Measurements from ENCODE around the gene RBM10. TPM values are rescaled to one million over a fixed set of nuclear protein-coding genes. Genes with fewer than 3 reads are reported as not detected.
A peak's percentile ranks its signal among the peaks of the same experiment; 100 is the strongest.
"Not testable (repeated sequence)": the region's sequence is repeated elsewhere in the genome, so short reads cannot be mapped to it uniquely, and the experiment has no call there.

Gene RBM10, protein sequence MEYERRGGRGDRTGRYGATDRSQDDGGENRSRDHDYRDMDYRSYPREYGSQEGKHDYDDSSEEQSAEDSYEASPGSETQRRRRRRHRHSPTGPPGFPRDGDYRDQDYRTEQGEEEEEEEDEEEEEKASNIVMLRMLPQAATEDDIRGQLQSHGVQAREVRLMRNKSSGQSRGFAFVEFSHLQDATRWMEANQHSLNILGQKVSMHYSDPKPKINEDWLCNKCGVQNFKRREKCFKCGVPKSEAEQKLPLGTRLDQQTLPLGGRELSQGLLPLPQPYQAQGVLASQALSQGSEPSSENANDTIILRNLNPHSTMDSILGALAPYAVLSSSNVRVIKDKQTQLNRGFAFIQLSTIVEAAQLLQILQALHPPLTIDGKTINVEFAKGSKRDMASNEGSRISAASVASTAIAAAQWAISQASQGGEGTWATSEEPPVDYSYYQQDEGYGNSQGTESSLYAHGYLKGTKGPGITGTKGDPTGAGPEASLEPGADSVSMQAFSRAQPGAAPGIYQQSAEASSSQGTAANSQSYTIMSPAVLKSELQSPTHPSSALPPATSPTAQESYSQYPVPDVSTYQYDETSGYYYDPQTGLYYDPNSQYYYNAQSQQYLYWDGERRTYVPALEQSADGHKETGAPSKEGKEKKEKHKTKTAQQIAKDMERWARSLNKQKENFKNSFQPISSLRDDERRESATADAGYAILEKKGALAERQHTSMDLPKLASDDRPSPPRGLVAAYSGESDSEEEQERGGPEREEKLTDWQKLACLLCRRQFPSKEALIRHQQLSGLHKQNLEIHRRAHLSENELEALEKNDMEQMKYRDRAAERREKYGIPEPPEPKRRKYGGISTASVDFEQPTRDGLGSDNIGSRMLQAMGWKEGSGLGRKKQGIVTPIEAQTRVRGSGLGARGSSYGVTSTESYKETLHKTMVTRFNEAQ
- total RNA-seq (2014; rRNA removed; shearing (Covaris generic)), result 51.7 and 52.3 TPM in 2 replicates

DNA sequence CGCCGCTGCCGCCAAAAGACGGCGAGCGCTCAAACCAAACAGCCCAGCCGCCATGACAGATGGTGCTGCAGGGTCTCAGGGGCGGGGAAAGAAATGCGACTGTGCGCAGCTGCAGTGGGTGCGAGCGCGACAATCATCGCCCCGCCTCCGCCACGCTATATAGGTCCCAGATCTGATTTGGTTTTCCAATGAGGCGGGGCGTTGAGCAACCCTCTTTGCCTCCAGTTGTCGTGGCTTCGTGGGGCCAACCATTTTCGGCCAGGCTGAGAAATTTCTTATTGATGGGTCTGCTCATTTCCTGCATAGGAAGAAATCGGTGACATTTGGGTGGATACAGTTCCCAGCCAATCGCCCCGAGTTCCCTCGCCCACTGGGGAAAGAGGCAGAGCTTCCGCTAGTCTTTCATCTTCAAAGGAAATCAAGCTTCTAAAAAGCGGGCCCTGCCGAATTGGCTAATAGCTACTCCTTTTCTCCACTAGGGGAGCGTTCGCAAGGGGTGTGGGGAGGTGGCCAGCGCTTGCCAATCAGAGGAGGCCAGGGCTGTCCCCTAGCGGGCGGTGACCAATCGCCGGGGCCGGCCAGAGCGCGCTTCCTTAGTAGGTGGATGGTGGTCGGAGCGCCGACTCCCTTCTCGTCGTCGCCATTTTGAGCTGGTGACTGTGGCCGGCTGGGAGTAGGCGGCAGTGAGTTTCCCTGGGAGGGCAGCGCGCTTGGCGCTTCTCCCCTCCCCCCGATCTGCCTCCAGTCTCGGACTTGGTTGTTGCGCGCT lies at the start of gene RBM10, which contains the start of gene NDUFB11:
TSS of gene RBM10 (plus strand) at position 596 of the 769 bp plus-strand sequence. CDS start 2,261 bp downstream, outside the sequence.
TSS of gene NDUFB11 (minus strand) at position 77 of the 769 bp plus-strand sequence. CDS start at position 54, 23 bp downstream.
- H3K9me3 ChIP-seq (replicated peaks), result no peaks in the 10 kb centered on the region
- no peaks in the 10 kb centered on the region for H3K4me1 ChIP-seq
- H3K4me3 ChIP-seq, result peak within 1 kb of the TSS; percentile 92
- H3K36me3 ChIP-seq, result no peaks in the 10 kb centered on the region
- no peaks in the 10 kb centered on the region for H3K27me3 ChIP-seq
- peak within 1 kb of the TSS; percentile 90 for H3K27ac ChIP-seq
- peak; percentile 90 to 91 for DNase-seq

DNA sequence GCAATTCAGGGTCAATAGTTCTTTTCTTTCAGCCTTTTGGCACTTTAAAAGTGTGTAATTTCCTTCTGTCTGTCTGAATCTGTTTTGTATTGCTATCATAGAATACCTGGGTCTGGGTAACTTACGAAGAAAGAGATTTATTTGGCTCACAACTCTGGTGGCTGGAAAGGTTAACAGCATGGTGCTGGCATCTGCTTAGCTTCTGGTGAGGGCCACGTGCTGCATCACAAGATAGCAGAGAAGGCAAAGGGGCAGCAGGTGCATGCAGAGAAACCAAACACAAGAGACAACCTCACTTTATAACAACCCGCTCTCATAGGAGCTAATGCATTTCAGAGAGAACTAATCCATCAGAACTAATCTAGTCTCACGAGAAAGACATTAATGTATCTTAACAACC lies 48.0 kb upstream of the RBM10 start:
- no peaks in the 10 kb centered on the region for H3K27me3 ChIP-seq
- H3K4me1 ChIP-seq, result no peaks in the 10 kb centered on the region
- DNase-seq, result no peak
- no peaks in the 10 kb centered on the region for H3K36me3 ChIP-seq
- H3K4me3 ChIP-seq, result no peak overlapping the region
- H3K27ac ChIP-seq, result no peak overlapping the region
- H3K9me3 ChIP-seq (replicated peaks), result no peaks in the 10 kb centered on the region

DNA sequence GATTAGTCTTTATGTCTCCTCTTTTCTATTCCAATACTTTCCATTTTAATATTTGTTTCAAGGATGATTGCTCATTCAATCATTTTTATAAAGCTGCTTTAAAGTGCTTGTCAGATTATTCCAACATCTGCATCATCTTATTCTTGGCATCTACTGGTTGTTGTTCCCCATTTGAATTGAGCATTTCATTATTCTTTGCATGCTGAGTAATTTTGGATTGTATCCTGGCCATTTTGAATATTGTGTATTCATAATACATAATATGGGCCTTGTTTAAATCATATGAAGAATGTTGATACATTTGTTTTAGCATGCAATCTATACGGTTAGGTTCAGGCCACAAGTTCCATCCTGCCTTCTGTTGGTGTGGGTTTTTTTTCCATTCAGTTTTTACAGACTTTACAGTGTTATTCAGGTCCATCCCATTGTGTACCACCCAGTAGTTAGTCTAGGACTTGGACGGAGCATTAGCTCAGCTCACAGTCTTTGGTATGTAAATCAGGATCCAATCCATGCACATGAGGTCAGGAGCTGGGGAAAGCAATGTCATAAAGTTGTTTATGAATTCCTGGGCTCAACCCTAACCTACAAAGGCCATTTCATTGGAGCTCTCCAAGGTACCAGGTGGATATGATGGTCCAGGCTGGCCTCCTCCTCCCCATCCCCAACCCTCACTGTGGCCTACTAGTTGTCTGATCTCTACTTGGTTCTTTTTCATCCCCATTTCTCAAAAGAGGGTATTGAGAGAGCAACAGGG lies 46.5 kb upstream of the RBM10 start:
- no peak for DNase-seq
- no peaks in the 10 kb centered on the region for H3K27me3 ChIP-seq
- H3K9me3 ChIP-seq (replicated peaks), result no peaks in the 10 kb centered on the region
- H3K4me3 ChIP-seq, result no peak overlapping the region
- no peak overlapping the region for H3K27ac ChIP-seq
- no peaks in the 10 kb centered on the region for H3K4me1 ChIP-seq
- no peaks in the 10 kb centered on the region for H3K36me3 ChIP-seq

DNA sequence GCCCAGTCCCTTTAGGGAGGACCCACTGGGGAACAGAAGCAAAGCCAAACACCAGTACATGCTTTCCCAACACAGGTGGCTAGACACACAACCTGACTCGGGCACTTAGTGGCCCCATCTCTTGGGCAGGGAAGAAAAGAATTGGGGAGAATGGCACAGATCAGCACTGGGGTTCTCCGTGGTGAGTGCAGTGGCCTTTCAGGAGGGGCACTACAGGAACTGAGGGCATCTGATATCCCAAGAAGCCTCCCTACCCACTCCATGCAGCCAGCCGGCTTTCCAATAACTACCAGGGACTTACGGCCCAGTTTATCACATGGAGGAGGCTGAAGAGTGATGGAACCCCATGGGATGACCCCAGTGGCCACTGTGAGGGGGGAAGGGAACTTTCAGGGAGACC lies 43.8 kb upstream of the RBM10 start:
- Histone ChIP-seq H3K9me3 (replicated peaks) (no peaks in the 10 kb centered on the region), H3K27ac (no peak overlapping the region), H3K36me3 (no peaks in the 10 kb centered on the region), H3K4me1 (no peaks in the 10 kb centered on the region), H3K4me3 (no peak overlapping the region), H3K27me3 (no peaks in the 10 kb centered on the region)
- no peak for DNase-seq

DNA sequence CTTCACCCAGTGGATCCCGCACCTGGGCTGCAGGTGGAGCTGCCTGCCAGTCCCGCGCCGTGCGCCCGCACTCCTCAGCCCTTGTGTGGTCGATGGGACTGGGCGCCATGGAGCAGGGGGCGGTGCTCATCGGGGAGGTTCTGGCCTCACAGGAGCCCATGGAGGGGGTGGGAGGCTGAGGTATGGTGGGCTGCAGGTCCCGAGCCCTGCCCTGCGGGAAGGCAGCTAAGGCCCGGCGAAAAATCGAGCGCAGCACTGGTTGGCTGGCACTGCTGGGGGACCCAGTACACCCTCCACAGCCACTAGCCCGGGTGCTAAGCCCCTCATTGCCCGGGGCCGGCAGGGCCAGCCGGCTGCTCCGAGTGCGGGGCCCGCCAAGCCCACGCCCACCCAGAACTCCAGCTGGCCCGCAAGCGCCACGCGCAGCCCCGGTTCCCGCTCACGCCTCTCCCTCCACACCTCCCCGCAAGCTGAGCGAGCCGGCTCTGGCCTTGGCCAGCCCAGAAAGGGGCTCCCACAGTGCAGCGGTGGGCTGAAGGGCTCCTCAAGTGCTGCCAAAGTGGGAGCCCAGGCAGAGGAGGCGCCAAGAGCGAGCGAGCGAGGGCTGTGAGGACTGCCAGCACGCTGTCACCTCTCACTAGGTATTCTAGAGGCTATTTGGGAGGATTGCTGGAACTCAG lies 33.9 kb upstream of the RBM10 start:
- not testable (repeated sequence) for H3K4me1 ChIP-seq; DNase-seq; H3K27me3 ChIP-seq; H3K9me3 ChIP-seq (replicated peaks); H3K36me3 ChIP-seq; H3K4me3 ChIP-seq; H3K27ac ChIP-seq

DNA sequence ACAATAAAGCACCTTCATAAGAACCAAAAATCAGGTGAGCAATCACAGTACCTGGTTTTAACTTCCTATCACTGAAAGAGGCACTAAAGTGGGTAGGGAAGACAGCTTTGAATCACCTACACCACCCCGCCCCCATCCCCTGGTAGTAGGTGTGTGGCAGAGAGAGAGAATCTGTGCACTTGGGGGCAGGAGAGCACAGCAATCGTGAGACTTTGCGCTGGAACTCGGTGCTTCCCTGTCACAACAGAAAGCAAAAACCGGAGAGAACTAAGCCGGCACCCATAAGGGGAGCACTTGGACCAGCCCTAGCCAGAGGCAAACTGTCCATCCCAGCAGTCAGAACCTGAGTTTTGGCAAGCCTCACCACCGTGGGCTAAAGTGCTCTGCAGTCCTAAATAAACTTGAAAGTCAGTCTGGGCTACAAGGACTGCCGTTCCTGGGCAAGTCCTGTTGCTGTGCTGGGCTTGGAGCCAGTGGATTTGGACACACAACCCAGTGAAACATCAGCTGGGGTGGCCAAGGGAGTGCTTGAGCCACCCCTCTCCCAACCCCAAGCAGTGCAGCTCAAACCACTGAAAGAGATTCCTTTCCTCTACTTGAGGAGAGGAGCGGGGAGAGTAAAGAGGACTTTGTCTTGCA lies 32.6 kb upstream of the RBM10 start:
- Histone ChIP-seq H3K36me3 (no peaks in the 10 kb centered on the region), H3K4me3 (no peak overlapping the region), H3K9me3 (replicated peaks) (no peaks in the 10 kb centered on the region), H3K27me3 (no peaks in the 10 kb centered on the region), H3K4me1 (no peaks in the 10 kb centered on the region), H3K27ac (no peak overlapping the region)
- no peak for DNase-seq

DNA sequence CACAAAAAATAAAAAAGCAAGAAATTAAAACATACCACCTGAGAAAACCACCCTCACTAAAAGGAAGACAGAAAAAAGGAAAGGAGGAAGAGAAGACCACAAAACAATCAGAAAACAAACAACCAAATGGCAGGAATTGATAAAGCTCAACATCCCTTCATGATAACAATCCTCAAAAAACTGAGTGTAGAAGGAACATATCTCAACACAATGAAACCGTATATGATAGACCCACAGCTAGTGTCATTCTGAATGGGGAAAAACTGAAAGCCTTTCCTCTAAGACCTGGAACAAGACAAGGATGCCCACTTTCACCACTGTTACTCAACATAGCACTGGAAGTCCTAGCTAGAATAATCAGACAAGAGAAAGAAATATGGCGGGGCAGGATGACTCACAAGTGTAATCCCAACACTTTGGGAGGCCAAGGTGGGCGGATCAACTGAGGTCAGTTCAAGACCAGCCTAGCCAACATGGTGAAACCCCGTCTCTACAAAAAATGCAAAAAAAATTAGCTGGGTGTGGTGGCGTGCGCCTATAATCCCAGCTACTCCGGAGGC lies 28.4 kb upstream of the RBM10 start:
- H3K9me3 ChIP-seq (replicated peaks); H3K4me1 ChIP-seq; DNase-seq; H3K27ac ChIP-seq; H3K27me3 ChIP-seq; H3K36me3 ChIP-seq; H3K4me3 ChIP-seq: not testable (repeated sequence)

DNA sequence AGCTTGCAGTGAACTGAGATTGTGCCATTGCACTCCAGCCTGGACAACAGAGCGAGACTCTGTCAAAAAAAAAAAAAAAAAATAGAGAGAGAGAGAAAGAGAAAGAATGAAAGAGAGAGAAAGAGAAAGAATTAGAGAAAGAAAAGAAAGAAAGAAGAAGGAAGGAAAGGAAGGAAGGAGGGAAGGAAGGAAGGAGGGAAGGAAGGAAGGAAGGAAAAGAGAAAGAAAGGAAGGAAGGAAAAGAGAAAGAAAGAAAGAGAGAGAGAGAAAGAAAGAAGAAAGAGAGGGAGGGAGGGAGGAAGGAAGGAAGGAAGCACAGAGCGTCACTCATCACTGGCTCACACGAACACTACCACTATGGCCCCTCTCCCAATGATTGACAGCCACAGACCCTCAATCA lies 20.6 kb upstream of the RBM10 start:
- H3K36me3 ChIP-seq; H3K4me3 ChIP-seq; DNase-seq; H3K4me1 ChIP-seq; H3K27ac ChIP-seq; H3K27me3 ChIP-seq; H3K9me3 ChIP-seq (replicated peaks): not testable (repeated sequence)

DNA sequence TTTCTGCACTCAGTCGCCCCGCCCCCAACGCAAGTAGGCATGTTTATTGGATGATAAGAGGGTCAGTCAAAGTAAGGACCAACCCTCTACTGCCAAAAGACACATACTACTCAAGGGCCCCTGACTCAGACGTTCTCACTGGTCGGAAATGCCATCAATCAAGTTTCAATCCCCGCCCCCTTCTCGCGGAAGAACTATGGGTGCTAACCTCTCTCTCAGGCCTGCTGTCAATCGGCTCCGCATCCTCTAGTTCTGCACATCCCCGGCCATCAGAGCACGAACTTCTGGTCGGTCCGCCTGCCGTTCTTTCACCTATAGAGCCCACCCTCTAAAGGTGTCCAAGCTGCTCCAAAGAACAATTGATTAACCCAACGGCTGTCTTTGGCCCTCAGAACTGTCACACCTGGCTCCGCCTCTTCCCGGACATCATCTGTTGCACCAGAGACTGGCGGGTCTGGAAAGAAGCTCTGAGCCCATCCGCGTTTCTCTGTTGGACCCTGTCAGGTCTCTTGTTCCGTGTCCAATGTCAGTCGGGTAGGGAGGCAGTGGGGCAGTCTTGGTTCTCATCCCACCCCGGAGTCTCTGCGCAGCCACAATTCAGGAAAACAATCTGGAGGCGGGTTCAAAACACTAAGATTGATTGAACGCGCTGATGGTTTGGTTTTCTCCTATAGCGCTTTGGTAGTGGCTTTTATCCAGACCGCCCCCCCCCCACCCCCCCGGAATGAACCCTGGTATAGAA lies 15.7 kb upstream of the RBM10 start:
- Histone ChIP-seq H3K36me3 (no peaks in the 10 kb centered on the region), H3K4me1 (no peaks in the 10 kb centered on the region), H3K27ac (peak overlapping the region; percentile 87), H3K27me3 (no peaks in the 10 kb centered on the region), H3K9me3 (replicated peaks) (no peaks in the 10 kb centered on the region), H3K4me3 (peak overlapping the region; percentile 65)
- peak; percentile 84 to 93 for DNase-seq

DNA sequence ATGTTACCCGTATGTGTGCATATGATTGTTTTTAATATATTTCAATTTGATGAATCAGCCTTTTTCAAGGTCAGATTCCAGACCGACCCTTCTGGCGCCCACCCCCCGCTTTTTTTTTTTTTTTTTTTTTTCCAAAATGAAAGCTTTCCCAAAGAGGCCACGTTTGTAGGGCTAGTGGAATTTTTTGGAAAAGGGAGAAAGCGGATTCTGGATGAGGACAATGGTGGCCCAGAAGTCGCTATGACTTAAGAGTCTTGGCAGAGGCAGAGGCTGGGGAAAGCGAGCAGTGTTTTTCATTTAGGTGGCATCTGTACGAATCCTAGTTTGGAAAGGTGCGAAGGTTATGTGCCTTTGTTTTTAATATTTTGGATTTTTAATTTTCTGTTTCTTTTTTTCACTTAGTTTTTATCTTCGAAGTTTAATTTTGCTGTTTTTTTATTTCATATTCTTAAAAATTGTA lies 15.1 kb upstream of the RBM10 start:
- Histone ChIP-seq H3K4me1 (no peaks in the 10 kb centered on the region), H3K9me3 (replicated peaks) (no peaks in the 10 kb centered on the region), H3K27ac (peak overlapping the region; percentile 87), H3K4me3 (peak overlapping the region; percentile 65), H3K27me3 (no peaks in the 10 kb centered on the region), H3K36me3 (no peaks in the 10 kb centered on the region)
- DNase-seq, result peak in 1 of 2 experiments; percentile 20

DNA sequence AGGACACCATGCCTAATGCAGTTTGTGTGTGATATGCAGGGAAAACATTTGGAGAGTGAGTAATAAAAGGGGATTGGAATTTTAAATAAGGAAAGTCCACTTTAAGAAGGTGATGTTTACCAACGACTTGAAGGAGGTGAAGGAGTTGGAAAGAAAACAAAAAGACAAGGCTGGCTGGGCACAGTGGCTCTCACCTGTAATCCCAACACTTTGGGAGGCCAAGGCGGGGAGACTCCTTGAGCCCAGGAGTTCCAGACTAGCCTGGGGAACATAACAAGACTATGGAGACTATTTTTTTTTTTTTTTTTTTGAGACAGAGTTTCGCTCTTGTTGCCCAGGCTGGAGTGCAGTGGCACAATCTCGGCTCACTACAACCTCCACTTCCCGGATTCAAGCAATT lies 11.5 kb upstream of the RBM10 start:
- Histone ChIP-seq H3K27me3 (no peaks in the 10 kb centered on the region), H3K27ac (no peak overlapping the region), H3K36me3 (no peaks in the 10 kb centered on the region), H3K4me3 (no peak overlapping the region), H3K9me3 (replicated peaks) (no peaks in the 10 kb centered on the region), H3K4me1 (no peaks in the 10 kb centered on the region)
- no peak for DNase-seq

DNA sequence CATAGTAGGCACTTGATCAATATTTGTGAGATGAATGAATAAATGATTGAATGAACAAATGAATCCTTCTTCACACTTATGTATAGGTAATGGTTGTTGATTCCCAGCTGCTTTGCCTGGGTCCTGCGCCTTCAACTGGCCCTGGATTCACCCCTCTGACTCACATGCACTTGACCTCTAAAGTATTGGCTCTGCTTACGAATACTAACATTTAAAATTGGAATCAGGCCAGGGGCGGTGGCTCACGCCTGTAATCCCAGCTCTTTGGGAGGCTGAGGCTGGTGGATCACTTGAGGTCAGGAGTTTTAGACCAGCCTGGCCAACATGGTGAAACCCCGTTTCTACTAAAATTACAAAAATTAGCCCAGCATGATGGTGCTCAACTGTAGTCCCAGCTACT lies 9.4 kb upstream of the RBM10 start:
- not testable (repeated sequence) for H3K27ac ChIP-seq; H3K27me3 ChIP-seq; H3K36me3 ChIP-seq; H3K9me3 ChIP-seq (replicated peaks); DNase-seq; H3K4me1 ChIP-seq; H3K4me3 ChIP-seq
